K562 (cell line): ENCODE data around the gene ARHGEF17. TPM values are rescaled to one million over a fixed set of nuclear protein-coding genes. Genes with fewer than 3 reads are reported as not detected.

ENCODE experiments used
- ATAC-seq: fragments of 200-7000 bp; cut with Tn5 transposase; 3 replicates; pipeline ENCODE4 v1.9.1; 2020; ENCODE audit warnings: moderate library complexity
- BruUV-seq: library from RNA; stranded (reverse); fragments of 400-500 nt; replicated peaks from 2 replicates; lab custom pipeline; 2021; lab: Mats Ljungman, UMichigan
- CTCF ChIA-PET: fragments of 300-600 bp; formaldehyde crosslinking; extraction: SDS; loops from one replicate; lab custom pipeline; 2021; ENCODE audit warnings: low intra/inter-chr PET ratio; lab: Yijun Ruan, JAX
- POLR2A ChIA-PET: fragments of 300-600, 350-650 bp; sonication (Branson Sonifier 250); formaldehyde crosslinking; extraction: SDS; loops from one replicate; lab custom pipeline; 2021; ENCODE audit warnings: antibody characterized with exemption, inconsistent platforms; lab: Yijun Ruan, JAX
- DNase-seq, 4 experiments: peaks; one replicate each; pipeline versions ENCODE4 v3.0.0 to v3.0.0-alpha.2; 2011 to 2018; ENCODE audit warnings: low spot score in 3 of 4, mixed read lengths in 3 of 4; ENCODE audit errors: extremely low read depth in 1 of 4
- FAIRE-seq: peaks from 2 replicates; lab custom pipeline; 2011; peaks lifted over from hg19 to GRCh38; lab: Jason Lieb, UNC
- H2AFZ ChIP-seq: 2 replicates; pipeline ENCODE4 v1.6.0; 2011; ENCODE audit warnings: low read depth, low read length, control low read depth, inconsistent platforms
- H3K27ac ChIP-seq: fragments of 200-600 bp; 3 replicates; pipeline ENCODE4 v1.8.0; 2011; ENCODE audit warnings: low read depth, mild to moderate bottlenecking, control low read depth, inconsistent platforms, low read length, moderate library complexity, mixed read lengths; ENCODE audit errors: extremely low read depth
- H3K27me3 ChIP-seq, 2 experiments: fragments of 300-600 bp in 1 of 2; 2 replicates in 1 of 2; 3 replicates in 1 of 2; pipeline versions ENCODE4 v1.6.0 to v1.8.0; 2011; ENCODE audit warnings: inconsistent platforms in 2 of 2, low read length in 2 of 2, mild to moderate bottlenecking in 1 of 2, mixed read lengths in 1 of 2, moderate library complexity in 1 of 2; ENCODE audit not compliant: control insufficient read depth in 2 of 2, insufficient read depth in 2 of 2
- H3K36me3 ChIP-seq: fragments of 300-600 bp; 3 replicates; pipeline ENCODE4 v1.8.0; 2011; ENCODE audit warnings: mild to moderate bottlenecking, low read length, inconsistent platforms; ENCODE audit not compliant: control insufficient read depth, insufficient read depth
- H3K4me1 ChIP-seq, 2 experiments: fragments of 200-600 bp in 1 of 2; replicated peaks in 1 of 2; 2 replicates in 1 of 2; 3 replicates in 1 of 2; pipeline versions ENCODE4 v1.5.1 to v1.8.0; 2011; ENCODE audit warnings: inconsistent platforms in 2 of 2, low read length in 2 of 2, mild to moderate bottlenecking in 1 of 2, mixed read lengths in 1 of 2, moderate library complexity in 1 of 2; ENCODE audit not compliant: control insufficient read depth in 2 of 2, insufficient read depth in 2 of 2
- H3K4me2 ChIP-seq: 2 replicates; pipeline ENCODE4 v1.6.1; 2011; ENCODE audit warnings: low read length, control low read depth, inconsistent platforms, mixed read lengths; ENCODE audit not compliant: insufficient read depth
- H3K4me3 ChIP-seq: fragments of 200-600 bp; sonication (generic), shearing (Covaris generic); 2 replicates; pipeline ENCODE4 v1.5.1; 2016; ENCODE audit warnings: control low read depth, inconsistent platforms
- H3K79me2 ChIP-seq: fragments of 200-600 bp; 3 replicates; pipeline ENCODE4 v1.8.0; 2011; ENCODE audit warnings: low read length, inconsistent platforms; ENCODE audit not compliant: control insufficient read depth, insufficient read depth
- H3K9ac ChIP-seq, 2 experiments: 2 replicates each; pipeline versions ENCODE4 v1.6.0 to v1.6.1; 2011; ENCODE audit warnings: low read depth in 2 of 2, low read length in 2 of 2, control low read depth in 1 of 2, inconsistent platforms in 1 of 2, mild to moderate bottlenecking in 1 of 2, mixed read lengths in 1 of 2; ENCODE audit not compliant: insufficient read depth in 1 of 2
- H3K9me1 ChIP-seq: one replicate; pipeline ENCODE4 v1.6.0; 2011; ENCODE audit warnings: inconsistent platforms, mild to moderate bottlenecking, low read length, moderate library complexity; ENCODE audit not compliant: control insufficient read depth, insufficient read depth
- H3K9me3 ChIP-seq: replicated peaks from 2 replicates; pipeline ENCODE4 v1.5.1; 2011; ENCODE audit warnings: low read depth, low read length, inconsistent platforms; ENCODE audit not compliant: control insufficient read depth, insufficient read depth
- H4K20me1 ChIP-seq: replicated peaks from 2 replicates; pipeline ENCODE4 v1.6.1; 2011; ENCODE audit warnings: low read length, inconsistent platforms, mixed read lengths; ENCODE audit not compliant: control insufficient read depth, insufficient read depth
- EGR1 ChIP-seq: fragments of 450-650 bp; conservative IDR thresholded peaks from 2 replicates; pipeline ENCODE4 v1.6.1; 2017; ENCODE audit warnings: mild to moderate bottlenecking
- ERF ChIP-seq: fragments of 450-650 bp; formaldehyde crosslinking; IDR thresholded peaks from 2 replicates; pipeline ENCODE4 v1.4.0; 2020; ENCODE audit warnings: mild to moderate bottlenecking, mixed read lengths
- NFATC3 ChIP-seq: fragments of 450-650 bp; IDR thresholded peaks from 2 replicates; pipeline ENCODE4 v1.6.1; 2017; ENCODE audit warnings: mild to moderate bottlenecking
- SIN3B ChIP-seq: fragments of 450-650 bp; IDR thresholded peaks from 2 replicates; pipeline ENCODE4 v1.6.1; 2017; ENCODE audit warnings: low read depth, mild to moderate bottlenecking, moderate library complexity
- TBL1XR1 ChIP-seq, 2 experiments: IDR thresholded peaks; 2 replicates each; pipeline ENCODE4 v1.6.1; 2012; ENCODE audit warnings: improper control_type of control experiment in 2 of 2, low read length in 2 of 2, mild to moderate bottlenecking in 1 of 2
- ZNF197 ChIP-seq: fragments of 200-800 bp; sonication (Bioruptor generic); IDR thresholded peaks from 2 replicates; pipeline ENCODE4 v1.6.1; 2016; ENCODE audit warnings: low read depth, missing genetic modification characterization, missing compliant biosample characterization
- ZNF316 ChIP-seq: fragments of 450-650 bp; IDR thresholded peaks from 2 replicates; pipeline ENCODE4 v1.6.1; 2016
- ZNF778 ChIP-seq: fragments of 450-650 bp; formaldehyde crosslinking; IDR thresholded peaks from 2 replicates; pipeline ENCODE4 v1.4.0; 2020; ENCODE audit warnings: mild to moderate bottlenecking, moderate library complexity
- WGBS: fragments of 100-300 bp; shearing (Covaris generic); methylation state at CpG from one replicate; pipeline ENCODE4 v1.1.6; 2016; ENCODE audit warnings: low coverage, mixed read lengths; ENCODE audit not compliant: insufficient coverage; ENCODE audit errors: missing lambda C conversion rate; 5-methylcytosine and 5-hydroxymethylcytosine counted together
- in situ Hi-C: fragments of 300-500 bp; cut with MboI; formaldehyde crosslinking; loops from 4 replicates; pipeline ENCODE4 v1.15.0; 2018; ENCODE audit warnings: inconsistent platforms, mixed read lengths
- intact Hi-C: fragments of 100-400 bp; cut with micrococcal nuclease; formaldehyde crosslinking; loops from 2 replicates; pipeline ENCODE4 v1.14.2; 2022
- polyA plus RNA-seq, 8 experiments: library from polyadenylated mRNA; depleted of rRNA in 4 of 8; stranded (reverse) in 5 of 8; unstranded in 3 of 8; fragments of >200 nt; fragmentation: Nextera tagmentation in 2 of 8; fragmentation: Illumina TruSeq in 1 of 8; extraction: Ambion mirVana in 2 of 8; extraction: Trizol in 1 of 8; gene quantifications; 2 replicates each; pipeline versions ENCODE4 v1.2.1 to v1.2.3, GENCODE V29; 2011 to 2014; ENCODE audit warnings: inconsistent platforms in 1 of 8, missing spikeins in 1 of 8
- total RNA-seq, 7 experiments: library from RNA; depleted of rRNA in 6 of 7; stranded (reverse); fragments of >200 nt in 6 of 7; fragmentation: Illumina TruSeq in 2 of 7; extraction: Trizol in 2 of 7; gene quantifications; 2 replicates each; pipeline versions ENCODE4 v1.2.1 to v1.2.3, GENCODE V29; 2011 to 2021; ENCODE audit warnings: low replicate concordance in 1 of 7

ARHGEF17 gene
- total and polyA plus RNA-seq, 9 of the 15 experiments (the other 6 are each of a cell fraction or from before 2014, with no cell fraction given): 0.04 to 0.68 (median 0.10) TPM; not detected in 2

DNA sequence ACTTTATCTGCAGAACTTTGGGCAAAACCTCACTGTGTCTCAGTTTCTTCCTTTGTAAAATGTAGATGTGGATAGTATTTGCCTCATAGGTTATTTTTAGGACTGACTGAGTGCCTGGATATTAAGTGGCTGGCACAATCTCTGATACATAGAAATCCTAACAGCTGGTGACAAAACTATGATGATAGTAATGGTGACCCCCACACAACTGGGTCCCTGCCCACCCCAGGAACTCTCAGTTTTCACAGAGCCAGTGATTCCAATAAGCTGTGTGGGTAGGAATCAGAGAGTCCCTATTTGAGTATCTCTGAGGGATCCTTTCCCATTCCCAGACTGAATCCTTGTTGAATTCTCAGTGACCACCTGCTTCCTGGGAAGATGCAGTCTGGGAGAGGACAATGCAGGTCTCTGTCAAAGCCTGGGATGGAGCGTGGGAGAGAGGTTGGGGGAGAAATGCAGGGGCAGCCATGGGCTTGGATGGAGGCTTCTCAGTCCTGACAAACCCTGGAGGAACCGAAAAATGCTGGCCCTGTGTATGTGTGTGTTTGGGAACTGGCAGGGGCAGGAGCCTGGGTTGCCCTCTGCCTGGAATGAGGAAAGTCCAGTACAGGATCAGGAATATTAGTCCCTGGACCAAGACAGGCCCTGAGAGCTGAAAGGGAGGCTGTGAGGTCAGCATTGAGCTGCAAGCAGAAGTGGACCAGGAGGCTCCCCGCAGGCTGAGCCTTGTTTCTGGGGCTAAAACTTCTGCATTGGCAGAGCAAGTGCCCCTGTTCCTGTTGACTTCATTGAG, 42.0 kb upstream of the ARHGEF17 start:
- no peak overlapping the region for H3K4me2 ChIP-seq
- H4K20me1 ChIP-seq: no peaks in the 10 kb centered on the region
- TF ChIP-seq ZNF778 (CRISPR knock-in tag) (no peak), ZNF316 (no peak), ERF (CRISPR knock-in tag) (no peak), SIN3B (no peak), NFATC3 (no peak), EGR1 (no peak), TBL1XR1 (IDR thresholded peaks at IDR 0.05; ENCODE audit: low read length in 2 of 2) (no peak), ZNF197 (CRISPR knock-in tag) (no peak)
- H3K9me1 ChIP-seq: no peaks in the 10 kb centered on the region
- intact Hi-C loops: no loop called here
- ChIA-PET POLR2A (interaction anchor here (0.6 kb wide), 1 partner anchor 18 kb away, joined by 3 read pairs; no protein-coding TSS in a partner anchor), CTCF (no interaction called here)
- BruUV-seq: no TSS peak
- in situ Hi-C loops: no loop called here
- no peak overlapping the region for H2AFZ ChIP-seq
- no peak for DNase-seq
- no peaks in the 10 kb centered on the region for H3K79me2 ChIP-seq
- ATAC-seq: no peak
- H3K27me3 ChIP-seq: peaks cover 27 to 72% of the 10 kb centered on the region in 2 experiments
- WGBS: 0% methylated on average over 3 of the region's 3 CpGs
- no peaks in the 10 kb centered on the region for H3K36me3 ChIP-seq
- H3K9me3 ChIP-seq: no peaks in the 10 kb centered on the region
- no peak overlapping the region for H3K9ac ChIP-seq
- H3K4me3 ChIP-seq: no peak overlapping the region
- peaks cover 0 to 13% of the 10 kb centered on the region in 2 experiments; a peak in 1 of 5 replicates for H3K4me1 ChIP-seq
- no peak for FAIRE-seq
- no peak overlapping the region for H3K27ac ChIP-seq
